H1 (cell line): ENCODE measurements around the gene LTB4R. TPM values are rescaled to one million over a fixed set of nuclear protein-coding genes. Genes with fewer than 3 reads are reported as not detected.

Source experiments
- BRCA1 ChIP-seq: IDR thresholded peaks from 2 replicates; pipeline ENCODE4 v1.6.1; 2012; ENCODE audit warnings: low read depth, low read length, improper control_type of control experiment
- CEBPB ChIP-seq: IDR thresholded peaks from 2 replicates; pipeline ENCODE4 v1.6.1; 2012; ENCODE audit warnings: low read depth, low read length
- HDAC6 ChIP-seq: IDR thresholded peaks from one replicate; pipeline ENCODE4 v1.7.1; 2012; ENCODE audit warnings: low read depth, mild to moderate bottlenecking, inconsistent platforms, low read length, moderate library complexity
- POU5F1 ChIP-seq: IDR thresholded peaks from 2 replicates; pipeline ENCODE4 v1.6.1; 2011; ENCODE audit warnings: low read depth, mild to moderate bottlenecking, low read length, moderate library complexity
- TAF1 ChIP-seq: IDR thresholded peaks from 2 replicates; pipeline ENCODE4 v1.6.1; 2011; ENCODE audit warnings: mild to moderate bottlenecking, low read depth, low read length
- TCF12 ChIP-seq: IDR thresholded peaks from 2 replicates; pipeline ENCODE4 v1.6.1; 2011; ENCODE audit warnings: low read depth, mild to moderate bottlenecking, low read length
- TEAD4 ChIP-seq: IDR thresholded peaks from 2 replicates; pipeline ENCODE4 v1.6.1; 2012; ENCODE audit warnings: low read depth, low read length, inconsistent platforms, mixed read lengths
- USF2 ChIP-seq: IDR thresholded peaks from 2 replicates; pipeline ENCODE4 v1.6.1; 2011; ENCODE audit warnings: low read length, improper control_type of control experiment
- polyA plus RNA-seq, 7 experiments: library from polyadenylated mRNA; depleted of rRNA in 3 of 7; stranded (reverse) in 5 of 7; unstranded in 2 of 7; fragments of >200 nt in 5 of 7; fragments of 200-250 nt in 2 of 7; gene quantifications; 1 replicate in 5 of 7; 2 replicates in 1 of 7; 4 replicates in 1 of 7; pipeline versions ENCODE4 v1.2.1 to v1.2.3, GENCODE V29; 2011 to 2013; ENCODE audit warnings: missing spikeins in 2 of 7, mixed read lengths in 2 of 7
- total RNA-seq: library from RNA; stranded (reverse); fragmentation: NEBNext Ultra II Directional; extraction: Animal tissue kit (Norgen Biotek cat#: 25700); gene quantifications from 2 replicates; pipeline ENCODE4 v1.2.1, GENCODE V29; 2021
- TF ChIP-seq, protein P1 (sequence below), 3 experiments: IDR thresholded peaks; 1 replicate in 2 of 3; 2 replicates in 1 of 3; pipeline versions ENCODE4 v1.5.1 to v1.6.1; 2011; ENCODE audit warnings: low read length in 3 of 3, mild to moderate bottlenecking in 3 of 3, inconsistent platforms in 2 of 3, low read depth in 1 of 3, moderate library complexity in 1 of 3; ENCODE audit not compliant: insufficient read depth in 1 of 3; ENCODE audit errors: control extremely low read depth in 1 of 3

Gene LTB4R
- total and polyA plus RNA-seq, 2 of the 8 experiments (the other 6 are each of a cell fraction or from before 2014, with no cell fraction given), result 4.1 to 6.7 TPM

- TF ChIP-seq USF2 (no peak), TEAD4 (no peak), HDAC6 (no peak), CEBPB (no peak), POU5F1 (no peak), BRCA1 (no peak), TAF1 (no peak), TCF12 (no peak)
- TF ChIP-seq, protein P1, sequence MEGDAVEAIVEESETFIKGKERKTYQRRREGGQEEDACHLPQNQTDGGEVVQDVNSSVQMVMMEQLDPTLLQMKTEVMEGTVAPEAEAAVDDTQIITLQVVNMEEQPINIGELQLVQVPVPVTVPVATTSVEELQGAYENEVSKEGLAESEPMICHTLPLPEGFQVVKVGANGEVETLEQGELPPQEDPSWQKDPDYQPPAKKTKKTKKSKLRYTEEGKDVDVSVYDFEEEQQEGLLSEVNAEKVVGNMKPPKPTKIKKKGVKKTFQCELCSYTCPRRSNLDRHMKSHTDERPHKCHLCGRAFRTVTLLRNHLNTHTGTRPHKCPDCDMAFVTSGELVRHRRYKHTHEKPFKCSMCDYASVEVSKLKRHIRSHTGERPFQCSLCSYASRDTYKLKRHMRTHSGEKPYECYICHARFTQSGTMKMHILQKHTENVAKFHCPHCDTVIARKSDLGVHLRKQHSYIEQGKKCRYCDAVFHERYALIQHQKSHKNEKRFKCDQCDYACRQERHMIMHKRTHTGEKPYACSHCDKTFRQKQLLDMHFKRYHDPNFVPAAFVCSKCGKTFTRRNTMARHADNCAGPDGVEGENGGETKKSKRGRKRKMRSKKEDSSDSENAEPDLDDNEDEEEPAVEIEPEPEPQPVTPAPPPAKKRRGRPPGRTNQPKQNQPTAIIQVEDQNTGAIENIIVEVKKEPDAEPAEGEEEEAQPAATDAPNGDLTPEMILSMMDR (IDR thresholded peaks at IDR 0.05; ENCODE audit: control extremely low read depth in 1 of 3, insufficient read depth in 1 of 3, low read depth in 1 of 3, low read length in 3 of 3), result no peak
- TF ChIP-seq, all 59 proteins: peak for 0
Measured at GRCh38 chr14:24317141-24317928, 6.0 kb downstream of the LTB4R start (continued).
